Measurements from ENCODE around the gene PGM5.

The PGM5 gene

GRCh38 chr9:68500457-68501381, 144.3 kb downstream of the PGM5 start:
- no peak for DNase-seq

GRCh38 chr9:68502279-68502678, 145.9 kb downstream of the PGM5 start:
- no peak for DNase-seq

DNA sequence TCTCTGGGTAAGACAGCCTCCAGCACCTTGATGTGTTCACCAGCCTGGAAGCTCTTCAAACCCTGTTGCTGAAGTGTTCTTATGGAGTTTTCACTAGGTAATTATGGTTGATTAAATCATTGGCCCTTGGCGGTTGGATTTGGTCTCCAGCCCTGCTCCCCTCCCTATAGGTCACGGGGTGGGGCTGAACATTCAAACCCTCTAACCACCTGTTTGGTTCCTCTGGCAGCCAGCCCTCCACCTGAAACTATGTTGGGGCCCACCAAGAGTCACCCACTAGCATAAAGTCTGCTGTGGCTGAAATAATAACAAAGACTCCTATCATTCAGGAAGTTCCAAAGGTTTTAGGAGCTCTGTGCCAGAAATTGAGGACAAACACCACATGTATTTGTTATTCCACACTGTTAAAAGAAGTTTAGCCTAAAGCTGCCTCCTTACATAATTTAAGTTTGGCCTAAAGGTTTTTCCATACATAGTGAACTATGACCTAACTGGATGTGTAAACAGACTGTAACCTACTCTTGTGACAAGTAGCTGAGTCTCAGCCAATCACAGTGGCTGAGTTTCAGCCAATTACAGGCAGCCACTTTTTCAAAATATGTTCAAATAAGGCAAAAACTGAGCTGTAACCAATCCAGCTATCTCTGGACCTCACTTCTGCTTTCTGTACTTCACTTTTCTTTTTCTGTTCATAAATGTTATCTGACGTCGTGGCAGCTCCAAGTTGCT, 149.4 kb downstream of the PGM5 start:
- DNase-seq: no peak

DNA sequence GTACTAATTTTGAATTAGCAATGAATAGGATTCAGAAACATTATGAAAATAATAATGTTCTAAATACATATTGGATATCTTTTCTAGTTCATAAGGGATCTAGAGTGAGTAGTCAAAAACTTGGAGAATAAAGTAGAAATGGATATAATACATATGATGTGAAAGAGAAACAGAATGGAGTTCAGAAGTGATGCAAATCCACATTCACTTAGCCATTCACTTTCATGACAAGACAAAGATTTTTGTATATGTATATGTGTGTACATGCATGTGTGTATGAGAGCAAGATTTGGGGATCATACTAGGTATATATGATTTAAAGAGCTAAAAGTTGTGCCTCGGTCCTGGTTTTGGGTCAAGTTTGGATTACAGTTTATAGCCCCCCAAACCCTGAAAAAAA, 150.1 kb downstream of the PGM5 start:
- DNase-seq: no peak

DNA sequence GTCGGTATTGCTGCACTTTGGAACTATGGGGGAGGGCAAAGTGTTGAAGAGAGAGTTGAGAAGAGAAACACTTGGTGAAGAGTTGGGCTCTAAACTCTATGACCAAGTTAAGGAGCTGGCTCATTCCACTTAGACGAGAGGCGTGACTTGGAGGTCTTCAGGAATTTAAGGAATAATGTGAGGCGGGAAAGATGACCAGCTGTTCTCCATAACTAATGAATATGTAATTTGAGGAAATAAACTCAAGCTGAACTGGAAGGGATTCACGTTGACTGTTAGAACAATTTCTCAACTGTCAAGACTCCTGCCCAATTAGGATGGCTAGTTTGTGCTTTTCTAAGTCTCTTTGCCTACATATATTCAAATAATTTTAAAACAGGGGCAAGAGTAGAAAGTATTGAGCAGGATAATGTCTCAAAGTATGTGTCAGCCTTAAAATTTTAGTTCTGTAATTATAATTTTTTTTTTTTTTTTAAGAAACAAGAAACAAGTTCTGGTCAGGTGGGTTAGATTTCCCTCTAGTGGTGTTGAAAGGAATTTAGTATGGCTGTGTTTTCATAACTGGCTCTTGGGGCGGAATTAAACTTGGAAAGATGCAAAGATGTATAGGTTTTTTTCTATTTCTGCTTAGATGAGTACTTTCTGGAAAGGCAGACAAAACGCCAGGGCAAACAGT, 150.9 kb downstream of the PGM5 start:
- DNase-seq: no peak

DNA sequence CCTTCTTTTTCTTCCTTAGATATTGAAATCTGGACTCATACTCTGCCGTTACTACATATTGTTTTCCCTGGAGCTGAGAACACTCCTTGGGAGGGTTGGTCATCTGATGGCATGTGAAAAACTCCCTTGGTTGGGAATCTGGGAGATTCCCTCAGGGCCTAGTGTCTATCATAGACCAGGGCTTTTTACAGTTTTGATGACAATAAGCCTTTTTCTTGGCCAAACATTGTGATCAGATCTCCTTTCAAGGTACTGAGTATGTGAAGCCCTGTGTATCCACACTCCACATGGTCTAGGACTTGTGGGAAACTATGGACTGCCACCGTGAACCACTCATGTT, 151.4 kb downstream of the PGM5 start:
- DNase-seq: no peak

- no peak for DNase-seq
Measured at GRCh38 chr9:68508547-68508946, 152.1 kb downstream of the PGM5 start.

DNA sequence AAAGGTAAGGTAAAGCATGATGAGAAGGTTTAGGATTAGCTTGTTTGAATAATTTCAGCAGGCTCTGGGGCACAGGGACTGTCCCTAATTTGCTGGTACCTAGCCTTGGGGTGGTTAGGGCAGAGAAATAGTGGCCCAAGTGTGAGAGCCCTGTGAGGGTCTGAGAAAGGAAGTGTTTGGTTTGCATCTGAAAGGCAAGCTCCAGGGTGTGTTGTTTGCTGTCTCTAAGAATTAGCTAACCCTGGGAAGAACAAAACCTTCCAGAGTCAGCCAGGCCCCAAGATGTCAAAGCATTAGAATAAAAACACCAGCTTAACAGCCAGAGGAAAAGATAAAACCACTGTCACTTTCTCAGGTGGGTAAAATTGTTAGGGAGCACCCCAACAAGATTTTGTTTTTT, 153.3 kb downstream of the PGM5 start:
- no peak for DNase-seq

DNA sequence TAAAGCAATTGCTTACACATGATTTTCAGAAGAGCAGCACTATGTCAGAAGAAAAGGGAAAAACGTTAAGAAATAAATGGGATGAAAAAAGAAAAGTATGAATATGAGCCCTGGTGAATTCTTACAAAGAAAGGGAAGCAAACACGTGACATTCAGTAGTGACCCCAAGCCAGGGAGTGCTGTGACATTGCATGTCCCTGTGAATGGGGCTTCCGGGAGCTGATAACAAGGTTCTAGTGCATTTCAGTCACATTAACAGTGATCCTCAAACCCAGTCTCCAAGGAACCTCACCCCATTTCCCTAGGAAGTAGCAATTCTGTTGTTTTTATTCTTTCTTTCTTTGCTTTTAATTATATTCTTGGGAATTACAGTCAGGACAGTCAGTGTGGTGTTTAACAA, 157.0 kb downstream of the PGM5 start:
- DNase-seq: no peak

- DNase-seq: no peak
Measured at GRCh38 chr9:68513981-68514380, 157.6 kb downstream of the PGM5 start.

DNA sequence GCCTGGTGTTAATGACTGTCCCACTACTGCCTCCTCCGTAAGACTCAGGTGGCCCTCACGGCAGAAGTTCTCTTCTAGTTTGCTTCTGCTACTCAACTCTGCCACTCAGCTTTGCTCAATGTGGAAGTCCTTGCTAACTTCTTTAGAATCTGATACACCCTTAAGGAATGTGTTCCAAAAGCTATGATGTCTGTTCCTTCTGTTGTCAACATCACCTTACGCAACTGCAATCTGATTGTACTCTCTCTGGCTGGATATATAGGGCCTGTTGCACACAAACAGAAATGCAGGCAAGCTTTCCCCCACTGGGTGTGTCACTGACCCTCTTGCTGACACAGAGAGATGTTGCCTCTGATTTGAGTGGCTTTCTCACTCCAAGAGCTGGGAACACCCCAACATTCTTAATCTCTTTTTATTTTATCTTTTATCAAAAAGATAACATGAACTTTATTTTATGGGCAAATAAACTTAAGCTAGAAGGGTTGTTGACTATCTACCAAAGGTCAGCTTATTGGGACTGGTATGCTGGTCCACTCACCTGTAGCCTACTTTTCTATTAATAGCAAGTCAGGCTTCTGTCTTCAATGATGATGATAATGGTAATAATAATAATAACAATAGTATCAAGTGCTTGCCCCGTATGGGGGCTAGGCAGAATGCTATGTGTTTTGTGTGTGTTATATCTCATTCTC, 159.1 kb downstream of the PGM5 start:
- DNase-seq: no peak

GRCh38 chr9:68522131-68522530, 165.7 kb downstream of the PGM5 start:
- no peak for DNase-seq

- DNase-seq: no peak
Measured at GRCh38 chr9:68522954-68523353, 166.5 kb downstream of the PGM5 start.

- no peak for DNase-seq
Measured at GRCh38 chr9:68523367-68523936, 167.0 kb downstream of the PGM5 start.

DNA sequence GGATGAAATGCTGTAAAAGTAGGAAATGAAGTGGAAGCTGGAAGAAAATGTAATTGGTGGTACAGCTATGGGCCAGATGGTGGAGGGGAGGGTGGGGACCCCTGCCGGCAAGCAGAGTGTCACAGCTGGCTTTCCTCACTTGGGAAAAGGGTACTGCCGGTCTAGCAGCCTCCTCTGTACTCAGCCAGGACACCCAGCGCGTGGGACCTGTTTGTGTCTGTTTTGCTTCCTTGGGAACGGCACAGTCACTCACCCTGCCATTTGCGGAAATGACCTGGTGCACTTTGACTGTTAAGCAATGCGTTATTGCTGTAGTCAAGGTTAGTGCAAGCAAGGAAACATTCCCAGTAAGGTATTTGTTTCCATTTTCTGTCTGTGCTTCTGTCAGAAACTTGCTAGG, 174.2 kb downstream of the PGM5 start:
- no peak for DNase-seq

DNA sequence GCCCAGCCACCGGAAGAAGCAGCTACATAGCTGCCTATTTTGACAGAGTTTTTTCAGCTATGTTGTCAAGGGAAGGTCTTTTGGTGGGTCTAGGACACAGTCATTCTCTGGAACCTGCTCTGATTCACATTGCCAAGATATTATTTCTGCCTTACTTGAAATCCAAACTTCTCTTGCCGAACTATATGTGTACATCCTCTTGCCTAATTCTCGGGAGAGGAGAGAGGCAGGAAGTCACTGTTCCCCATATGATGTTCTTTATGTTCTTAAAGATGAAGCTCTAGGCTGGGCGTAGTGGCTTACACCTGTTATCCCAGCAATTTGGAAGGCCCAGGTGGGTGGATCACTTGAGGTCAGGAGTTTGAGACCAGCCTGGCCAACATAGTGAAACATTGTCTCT, 175.7 kb downstream of the PGM5 start:
- no peak for DNase-seq

GRCh38 chr9:68533678-68534077, 177.3 kb downstream of the PGM5 start:
- no peak for DNase-seq

GRCh38 chr9:68536876-68537615, 180.6 kb downstream of the PGM5 start:
- DNase-seq: no peak

DNA sequence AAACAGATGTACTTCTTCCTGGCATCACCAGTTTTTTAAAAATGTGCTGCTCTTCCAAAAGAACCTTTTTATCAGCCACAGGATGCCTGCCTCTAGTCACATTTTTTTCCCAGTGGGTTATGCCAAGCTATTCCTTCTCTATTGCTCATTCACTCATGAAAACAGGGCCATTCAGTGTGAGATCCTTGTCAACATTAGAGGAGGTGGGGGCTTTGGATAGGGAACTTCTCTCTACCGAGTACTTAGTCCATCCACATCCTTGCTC, 181.1 kb downstream of the PGM5 start:
- DNase-seq: no peak

DNA sequence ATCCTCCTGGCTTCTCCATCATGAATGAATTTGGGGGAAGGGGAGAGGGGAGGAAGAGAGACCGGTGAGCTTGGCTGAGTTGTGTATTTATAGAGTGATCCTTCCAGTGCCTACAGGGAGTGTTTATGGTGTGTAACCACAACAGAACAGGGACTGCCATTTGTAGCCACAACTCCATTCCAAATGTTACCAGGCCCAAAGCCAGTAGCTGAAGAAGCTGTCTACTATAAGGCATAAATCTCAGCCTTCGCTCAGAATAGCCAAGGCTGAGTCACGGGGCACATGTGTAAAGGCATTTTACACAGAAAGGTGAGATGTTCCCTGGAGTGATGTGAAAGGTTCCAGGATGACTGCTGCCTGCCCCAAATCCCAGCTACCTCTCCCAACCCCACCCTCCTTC, 181.8 kb downstream of the PGM5 start:
- no peak for DNase-seq

GRCh38 chr9:68540712-68541535, 184.5 kb downstream of the PGM5 start, which contains the start of gene TMEM252:
Gene TMEM252, minus strand, starts transcription at chr9:68540883. Its CDS starts 69 bp downstream, at chr9:68540814.
- DNase-seq: no peak
